Osteocyte (in vitro differentiated cells): ENCODE measurements around the gene LIMS1. TPM values are rescaled to one million over a fixed set of nuclear protein-coding genes. Genes with fewer than 3 reads are reported as not detected.
"Not testable (repeated sequence)": the region's sequence is repeated elsewhere in the genome, so short reads cannot be mapped to it uniquely, and the experiment has no call there.

Experiments used
- DNase-seq: peaks from one replicate; pipeline ENCODE4 v3.0.0; 2021; ENCODE audit warnings: mixed read lengths; ENCODE audit not compliant: unreplicated experiment; ENCODE audit errors: extremely low spot score
- H3K27ac Mint-ChIP-seq: one replicate; pipeline ENCODE4 v1.8.0; 2021; ENCODE audit warnings: mild to moderate bottlenecking, mixed read lengths; ENCODE audit not compliant: unreplicated experiment
- H3K27me3 Mint-ChIP-seq: one replicate; pipeline ENCODE4 v1.8.0; 2021; ENCODE audit warnings: mixed read lengths; ENCODE audit not compliant: unreplicated experiment
- H3K36me3 Mint-ChIP-seq: one replicate; pipeline ENCODE4 v1.8.0; 2021; ENCODE audit warnings: mixed read lengths; ENCODE audit not compliant: unreplicated experiment
- H3K4me1 Mint-ChIP-seq: one replicate; pipeline ENCODE4 v1.8.0; 2021; ENCODE audit warnings: mixed read lengths; ENCODE audit not compliant: unreplicated experiment
- H3K4me3 Mint-ChIP-seq: one replicate; pipeline ENCODE4 v1.8.0; 2021; ENCODE audit warnings: mild to moderate bottlenecking, moderate library complexity, mixed read lengths; ENCODE audit not compliant: unreplicated experiment
- H3K9me3 Mint-ChIP-seq: one replicate; pipeline ENCODE4 v1.8.0; 2021; ENCODE audit warnings: mixed read lengths; ENCODE audit not compliant: unreplicated experiment
- total RNA-seq: library from RNA; stranded (reverse); gene quantifications from 2 replicates; pipeline ENCODE4 v1.2.1, GENCODE V29; 2021
- TF ChIP-seq, protein P1 (sequence below): fragments of 200-600 bp; sonication (generic); IDR thresholded peaks from 2 replicates; pipeline ENCODE4 v1.5.0; 2021; ENCODE audit warnings: antibody characterized with exemption, mild to moderate bottlenecking, moderate library complexity

Gene LIMS1
- total RNA-seq, 1 donor from 2014 or later, result 74.4 TPM

DNA sequence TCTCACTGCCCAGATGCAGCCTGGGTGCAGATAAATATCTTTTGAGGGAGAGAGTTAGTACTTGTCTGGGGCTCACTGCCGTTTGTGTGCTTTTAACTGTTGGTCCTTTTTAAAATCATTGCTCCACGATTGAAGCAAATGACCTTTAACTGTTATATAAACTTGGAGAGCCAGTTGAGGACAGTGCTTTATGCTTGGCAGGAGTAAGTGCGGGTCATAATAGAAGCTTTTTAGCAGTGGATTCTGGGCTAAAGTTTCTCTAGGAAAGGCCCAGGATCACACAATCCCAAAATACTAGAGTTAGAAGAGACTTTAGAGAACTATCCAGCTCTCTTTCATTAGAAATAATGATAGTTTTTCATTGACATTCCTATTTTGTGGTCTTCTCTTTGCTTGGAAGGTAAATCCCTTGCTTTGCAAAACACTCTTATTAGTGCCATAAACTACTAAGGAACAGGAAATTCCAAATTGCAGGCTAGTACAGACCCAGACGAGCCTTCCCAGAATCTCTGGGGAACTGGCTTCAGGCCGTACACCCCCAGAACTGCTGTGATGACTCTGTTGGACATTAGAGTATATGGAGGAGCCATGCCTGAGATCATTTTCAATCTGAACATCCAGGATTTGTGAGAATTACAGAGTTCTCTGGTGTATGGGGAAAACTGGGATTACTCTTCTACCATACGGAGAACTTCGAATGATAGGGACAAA lies 19.1 kb downstream of the LIMS1 start:
- Mint-ChIP-seq H3K27me3 (no peaks in the 10 kb centered on the region), H3K4me3 (no peak overlapping the region), H3K9me3 (no peaks in the 10 kb centered on the region), H3K36me3 (no peaks in the 10 kb centered on the region), H3K4me1 (peaks cover 37% of the 10 kb centered on the region), H3K27ac (no peak overlapping the region)
- TF ChIP-seq, protein P1, sequence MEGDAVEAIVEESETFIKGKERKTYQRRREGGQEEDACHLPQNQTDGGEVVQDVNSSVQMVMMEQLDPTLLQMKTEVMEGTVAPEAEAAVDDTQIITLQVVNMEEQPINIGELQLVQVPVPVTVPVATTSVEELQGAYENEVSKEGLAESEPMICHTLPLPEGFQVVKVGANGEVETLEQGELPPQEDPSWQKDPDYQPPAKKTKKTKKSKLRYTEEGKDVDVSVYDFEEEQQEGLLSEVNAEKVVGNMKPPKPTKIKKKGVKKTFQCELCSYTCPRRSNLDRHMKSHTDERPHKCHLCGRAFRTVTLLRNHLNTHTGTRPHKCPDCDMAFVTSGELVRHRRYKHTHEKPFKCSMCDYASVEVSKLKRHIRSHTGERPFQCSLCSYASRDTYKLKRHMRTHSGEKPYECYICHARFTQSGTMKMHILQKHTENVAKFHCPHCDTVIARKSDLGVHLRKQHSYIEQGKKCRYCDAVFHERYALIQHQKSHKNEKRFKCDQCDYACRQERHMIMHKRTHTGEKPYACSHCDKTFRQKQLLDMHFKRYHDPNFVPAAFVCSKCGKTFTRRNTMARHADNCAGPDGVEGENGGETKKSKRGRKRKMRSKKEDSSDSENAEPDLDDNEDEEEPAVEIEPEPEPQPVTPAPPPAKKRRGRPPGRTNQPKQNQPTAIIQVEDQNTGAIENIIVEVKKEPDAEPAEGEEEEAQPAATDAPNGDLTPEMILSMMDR, result no peak
- no peak for DNase-seq

GRCh38 chr2:108554528-108554927 lies 20.3 kb downstream of the LIMS1 start:
- H3K4me1 Mint-ChIP-seq, result peaks cover 30% of the 10 kb centered on the region
- DNase-seq, result no peak
- TF ChIP-seq, protein P1, result no peak
- H3K27me3 Mint-ChIP-seq, result no peaks in the 10 kb centered on the region
- no peak overlapping the region for H3K4me3 Mint-ChIP-seq
- no peaks in the 10 kb centered on the region for H3K36me3 Mint-ChIP-seq
- no peak overlapping the region for H3K27ac Mint-ChIP-seq
- H3K9me3 Mint-ChIP-seq, result no peaks in the 10 kb centered on the region

GRCh38 chr2:108555572-108555971 lies 21.3 kb downstream of the LIMS1 start:
- H3K9me3 Mint-ChIP-seq, result no peaks in the 10 kb centered on the region
- peaks cover 36% of the 10 kb centered on the region for H3K4me1 Mint-ChIP-seq
- H3K27me3 Mint-ChIP-seq, result no peaks in the 10 kb centered on the region
- no peaks in the 10 kb centered on the region for H3K36me3 Mint-ChIP-seq
- TF ChIP-seq, protein P1, result no peak
- no peak for DNase-seq
- no peak overlapping the region for H3K27ac Mint-ChIP-seq
- no peak overlapping the region for H3K4me3 Mint-ChIP-seq

GRCh38 chr2:108556581-108556980 lies 22.3 kb downstream of the LIMS1 start:
- H3K4me3 Mint-ChIP-seq, H3K27me3 Mint-ChIP-seq, DNase-seq, H3K9me3 Mint-ChIP-seq, H3K36me3 Mint-ChIP-seq: not testable (repeated sequence)
- Mint-ChIP-seq H3K27ac (peak overlapping the region; percentile 28), H3K4me1 (peaks cover 44% of the 10 kb centered on the region)

DNA sequence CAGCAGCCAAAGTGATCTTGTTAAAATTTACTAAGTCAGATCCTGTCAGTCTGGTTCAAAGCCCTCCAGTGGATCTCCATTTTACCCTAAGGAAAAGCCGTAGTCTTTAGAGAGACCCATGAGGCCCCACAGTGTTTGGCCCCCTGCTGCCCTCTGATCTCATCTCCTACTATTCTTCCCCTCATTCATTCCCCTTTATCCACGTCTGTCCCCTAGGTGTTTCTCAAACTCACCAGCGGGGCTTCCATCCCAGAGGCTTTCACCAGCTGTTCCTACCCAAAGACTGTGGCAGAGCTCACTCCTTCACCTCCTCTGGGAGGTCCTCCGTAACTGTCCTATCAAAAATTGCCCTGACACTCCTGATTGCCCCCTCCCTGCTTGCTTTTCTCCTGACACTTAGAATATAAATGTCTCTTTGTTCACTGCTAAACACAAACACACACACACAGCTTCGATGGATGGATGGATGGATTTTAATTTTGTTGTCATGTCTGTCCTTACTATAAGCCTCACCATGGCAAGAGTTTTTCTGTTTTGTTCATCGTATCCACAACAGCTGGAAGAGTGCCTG lies 26.1 kb downstream of the LIMS1 start:
- Mint-ChIP-seq H3K9me3 (no peaks in the 10 kb centered on the region), H3K4me1 (peaks cover 30% of the 10 kb centered on the region), H3K27me3 (no peaks in the 10 kb centered on the region), H3K27ac (peak overlapping the region; percentile 4), H3K4me3 (no peak overlapping the region), H3K36me3 (peaks cover 10% of the 10 kb centered on the region)
- TF ChIP-seq, protein P1, result no peak
- no peak for DNase-seq
